VCaP (cell line): ENCODE measurements around the gene EIF4G3.
"Not testable (repeated sequence)": the region's sequence is repeated elsewhere in the genome, so short reads cannot be mapped to it uniquely, and the experiment has no call there.

Source experiments
- H3K27ac ChIP-seq: fragments of 450-650 bp; 2 replicates; pipeline ENCODE4 v1.5.1; 2017
- CTCF ChIP-seq: fragments of 450-650 bp; conservative IDR thresholded peaks from 2 replicates; pipeline ENCODE4 v1.5.1; 2017; ENCODE audit warnings: mild to moderate bottlenecking, moderate library complexity

The EIF4G3 gene

GRCh38 chr1:21059021-21059420, 117.7 kb downstream of the EIF4G3 start:
- no peak overlapping the region for H3K27ac ChIP-seq
- no peak for TF ChIP-seq CTCF

- no peak for TF ChIP-seq CTCF
- H3K27ac ChIP-seq = no peak overlapping the region
Measured at GRCh38 chr1:21058035-21058793, 118.5 kb downstream of the EIF4G3 start.

GRCh38 chr1:21053189-21053928, 123.3 kb downstream of the EIF4G3 start:
- not testable (repeated sequence) for H3K27ac ChIP-seq

- TF ChIP-seq CTCF = no peak
- H3K27ac ChIP-seq = no peak overlapping the region
Measured at GRCh38 chr1:21052034-21052433, 124.7 kb downstream of the EIF4G3 start.

- no peak overlapping the region for H3K27ac ChIP-seq
- TF ChIP-seq CTCF = no peak
Measured at GRCh38 chr1:21051177-21051825, 125.4 kb downstream of the EIF4G3 start.

GRCh38 chr1:21050031-21050430, 126.7 kb downstream of the EIF4G3 start:
- no peak for TF ChIP-seq CTCF
- H3K27ac ChIP-seq = no peak overlapping the region

GRCh38 chr1:21048462-21048861, 128.2 kb downstream of the EIF4G3 start:
- H3K27ac ChIP-seq = no peak overlapping the region
- no peak for TF ChIP-seq CTCF
